ENCODE results near the gene RPS17.

RPS17 gene

GRCh38 chr15:82540055-82540983, at the start of gene RPS17:
Gene RPS17 (minus strand): TSS chr15:82540457. CDS start chr15:82540428, 29 bp downstream.
- DNase-seq: peak; percentile 99

DNA sequence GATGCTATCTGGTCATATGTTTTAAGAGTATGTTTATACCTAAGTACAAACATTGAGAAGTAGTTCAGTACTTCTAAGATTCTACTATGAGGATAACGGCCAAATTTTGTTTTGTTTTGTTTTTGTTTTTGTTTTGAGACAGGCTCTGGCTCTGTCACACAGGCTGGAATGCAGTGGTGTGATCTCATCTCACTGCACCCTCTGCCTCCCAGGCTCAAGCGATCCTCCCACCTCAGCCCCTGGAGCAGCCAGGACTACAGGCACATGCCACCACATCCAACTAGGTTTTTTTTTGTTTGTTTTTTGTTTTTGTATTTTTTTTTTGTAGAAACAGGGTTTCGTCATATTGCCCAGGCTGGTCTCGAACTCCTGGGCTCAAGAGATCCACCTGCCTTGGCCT, 47.5 kb upstream of the RPS17 start:
- no peak for DNase-seq

DNA sequence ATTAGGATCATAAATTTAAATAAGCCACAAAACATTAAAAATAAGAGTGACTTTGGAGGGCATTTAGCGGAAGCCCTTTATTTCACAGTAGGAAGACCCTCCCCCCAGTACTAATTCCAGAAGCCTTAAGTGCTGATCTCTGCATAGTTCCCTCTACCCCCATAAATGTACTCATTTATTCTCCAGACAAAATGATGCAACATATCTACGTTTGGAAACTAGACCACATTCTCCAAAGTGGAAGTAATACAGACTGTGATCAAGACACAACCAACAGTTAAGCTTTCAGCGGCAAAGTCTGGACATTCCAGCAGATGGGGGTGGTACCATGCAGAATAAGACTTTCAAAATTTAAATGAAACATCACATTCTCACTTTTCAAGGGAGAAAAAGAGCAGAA, 44.8 kb upstream of the RPS17 start:
- DNase-seq: no peak

DNA sequence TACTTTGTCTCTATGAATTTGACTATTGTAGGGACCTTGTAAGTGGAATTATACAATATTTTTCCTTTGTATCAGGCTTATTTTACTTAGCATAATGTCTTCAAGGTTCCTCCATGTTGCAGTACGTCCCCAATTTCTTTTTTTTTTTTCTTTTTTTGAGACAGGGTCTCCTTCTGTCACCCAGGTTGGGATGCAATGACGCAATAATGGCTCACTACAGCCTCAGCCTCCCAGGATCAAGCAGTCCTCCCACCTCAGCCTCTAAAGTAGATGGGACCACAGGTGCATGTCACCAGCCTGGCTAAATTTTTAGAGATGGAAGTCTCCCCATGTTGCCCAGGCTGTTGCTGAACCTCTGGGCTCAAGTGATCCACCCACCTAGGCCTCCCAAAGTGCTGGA, 40.5 kb upstream of the RPS17 start:
- DNase-seq: no peak

- no peak for DNase-seq
These were observed 35.1 kb upstream of the RPS17 start for GRCh38 chr15:82575335-82575734.

DNA sequence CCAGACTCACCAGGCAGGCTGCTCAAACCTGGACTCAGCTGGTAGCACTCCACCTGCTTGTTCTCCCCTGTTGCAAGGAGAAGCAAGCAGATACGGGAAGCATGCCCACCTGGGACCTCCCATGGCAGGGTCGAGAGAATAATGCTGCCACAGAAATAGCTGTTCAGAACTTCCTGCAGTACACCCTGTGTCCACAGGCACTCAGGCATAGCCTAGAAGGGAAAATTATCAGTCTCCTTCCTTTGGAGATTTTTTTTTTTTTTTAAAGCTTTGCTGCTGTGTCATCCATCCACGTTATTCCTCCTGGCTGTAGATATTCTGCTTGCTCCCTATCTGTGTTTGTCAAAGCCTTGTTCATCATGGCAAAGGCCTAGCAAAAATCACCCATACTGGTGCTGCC, 32.7 kb upstream of the RPS17 start:
- DNase-seq: no peak

- DNase-seq: no peak
These were observed 32.1 kb upstream of the RPS17 start for GRCh38 chr15:82572311-82572710.

- DNase-seq: no peak
These were observed 31.5 kb upstream of the RPS17 start for GRCh38 chr15:82571722-82572222.

DNA sequence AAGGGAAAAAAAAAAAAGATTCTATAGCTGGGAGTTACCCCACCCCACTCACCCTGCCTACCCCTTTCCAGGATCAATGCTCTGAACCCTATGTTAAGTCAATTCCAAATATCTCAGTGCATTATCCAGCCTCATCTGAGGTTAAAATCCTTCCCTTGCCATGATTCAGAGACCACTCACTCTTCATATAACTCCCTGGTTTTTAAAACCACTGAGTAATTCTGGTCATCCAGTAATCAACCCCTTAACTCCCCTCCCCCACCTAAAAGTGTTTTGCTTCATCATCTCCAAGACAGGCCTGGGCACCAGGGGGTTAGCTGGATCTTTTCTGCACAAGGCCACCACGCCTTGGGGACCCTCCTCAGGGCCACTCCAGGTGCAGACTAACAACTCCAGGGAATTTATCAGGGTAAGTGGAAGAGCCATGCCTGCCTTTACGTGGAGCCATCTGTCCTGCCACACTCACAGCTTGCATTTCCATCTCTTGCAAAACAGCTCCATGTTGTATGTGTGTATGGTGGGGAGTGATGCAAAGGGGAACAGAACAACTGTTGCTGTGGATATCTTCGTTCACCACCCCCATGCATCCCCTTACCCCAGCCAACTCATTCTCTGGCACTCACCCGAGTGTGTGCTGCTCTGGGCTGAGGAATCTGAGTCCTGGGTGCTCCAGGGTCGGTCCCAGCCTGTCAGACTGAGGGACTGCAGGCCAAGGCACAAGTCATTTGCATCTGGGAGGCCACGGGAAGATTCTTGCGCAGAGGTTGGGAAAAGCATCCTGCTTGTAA, 30.7 kb upstream of the RPS17 start:
- DNase-seq: no peak

- DNase-seq: no peak
These were observed 29.6 kb upstream of the RPS17 start for GRCh38 chr15:82569834-82570233.

DNA sequence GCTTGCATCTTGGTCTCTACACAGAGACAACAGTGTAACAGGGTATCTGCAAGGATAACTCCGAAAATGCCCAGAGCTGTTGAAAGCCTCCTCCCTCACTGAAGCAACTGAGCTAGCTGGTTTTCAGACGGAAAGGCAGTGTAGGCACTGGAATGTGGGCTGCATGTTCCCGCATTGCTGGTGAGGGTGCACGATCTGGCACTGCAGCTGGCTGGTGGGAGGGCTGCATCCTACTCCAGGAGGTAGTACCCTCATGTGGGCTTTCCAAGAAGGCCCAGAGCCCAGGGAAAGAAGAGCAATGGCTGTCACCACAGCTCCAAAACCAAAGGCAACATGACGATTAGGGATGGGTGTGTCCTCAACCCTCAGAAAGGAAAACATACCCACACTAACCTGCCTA, 28.7 kb upstream of the RPS17 start:
- no peak for DNase-seq

- DNase-seq: no peak
These were observed 27.4 kb upstream of the RPS17 start for GRCh38 chr15:82567661-82568060.

DNA sequence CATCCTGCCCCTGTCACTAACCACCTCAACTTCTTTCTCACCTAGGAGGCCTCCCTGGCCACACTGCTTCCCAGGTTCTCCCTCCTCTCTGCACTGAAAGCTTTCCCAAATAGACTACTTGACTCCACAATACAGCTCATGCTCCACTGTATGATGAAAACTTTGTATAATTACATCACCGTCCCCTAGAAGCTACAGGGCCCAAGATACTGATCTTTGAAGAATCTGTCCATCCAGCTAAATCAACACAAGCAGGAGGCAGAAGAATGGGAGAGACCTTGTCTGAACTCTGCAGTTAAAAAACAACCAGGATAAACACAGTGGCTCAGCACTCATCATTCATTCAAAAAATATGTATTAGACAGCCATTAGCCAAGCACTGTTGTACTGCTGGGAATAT, 26.4 kb upstream of the RPS17 start:
- DNase-seq: no peak

DNA sequence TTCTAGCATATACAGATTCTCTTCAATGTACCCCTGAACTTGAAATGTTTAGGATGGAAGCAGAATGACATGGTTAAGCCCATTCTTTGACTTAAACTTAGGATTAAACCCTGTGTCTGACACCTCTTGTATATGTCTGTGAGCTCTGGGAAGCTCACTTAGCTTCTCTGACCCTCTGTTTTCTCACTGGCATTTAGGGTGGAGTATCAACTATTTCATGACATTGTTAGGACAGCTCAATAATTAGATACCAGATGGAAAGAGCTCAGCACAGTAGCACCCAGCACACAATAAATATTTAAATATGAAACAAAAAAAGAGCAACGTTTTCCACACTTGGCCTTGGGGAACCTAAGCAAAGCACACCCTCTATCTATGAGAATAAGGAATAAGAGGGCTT, 18.2 kb upstream of the RPS17 start:
- DNase-seq: no peak

- no peak for DNase-seq
These were observed 16.2 kb upstream of the RPS17 start for GRCh38 chr15:82556315-82557035.

GRCh38 chr15:82554849-82555248, 14.6 kb upstream of the RPS17 start:
- DNase-seq: no peak

DNA sequence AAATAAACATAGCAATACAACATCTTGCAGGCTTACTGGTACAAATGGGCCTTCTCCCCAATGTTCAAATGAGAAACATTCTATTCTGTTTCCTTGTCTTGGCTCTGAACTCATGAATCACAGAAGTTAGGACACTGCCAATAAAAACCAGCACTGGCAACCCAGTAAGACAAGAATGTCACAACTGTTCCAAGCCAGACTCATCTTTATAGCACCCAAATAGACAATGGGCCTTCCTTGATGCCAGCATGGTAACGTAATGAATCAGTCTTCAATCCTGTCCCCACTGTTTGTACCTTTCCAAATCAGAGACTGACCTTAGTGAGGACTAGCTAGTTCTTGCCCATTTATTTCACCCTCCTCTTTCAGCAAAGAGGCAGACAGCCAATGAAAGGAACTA, 14.1 kb upstream of the RPS17 start:
- DNase-seq: no peak

DNA sequence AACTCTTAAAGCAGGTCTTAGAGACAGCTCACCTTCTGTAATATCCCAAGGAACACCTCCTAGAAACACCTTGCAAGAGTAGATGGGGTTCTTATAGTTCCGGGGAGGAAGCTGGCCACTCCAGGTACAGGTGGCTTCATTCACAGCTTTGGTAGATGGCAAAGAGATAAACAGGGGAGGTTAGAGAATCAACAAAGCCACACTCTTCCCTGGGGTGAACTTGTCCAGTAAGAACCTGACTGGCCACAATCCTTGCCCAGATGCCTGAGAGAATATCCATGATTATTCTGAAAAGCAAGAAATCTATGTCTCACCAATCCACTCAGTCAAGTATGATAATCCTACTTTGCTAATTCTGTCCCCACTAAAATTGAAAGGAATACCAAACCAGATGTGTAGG, 13.6 kb upstream of the RPS17 start:
- DNase-seq: no peak

GRCh38 chr15:82552861-82553260, 12.6 kb upstream of the RPS17 start:
- no peak for DNase-seq

GRCh38 chr15:82551646-82552247, 11.5 kb upstream of the RPS17 start:
- DNase-seq: no peak

- DNase-seq: no peak
These were observed 9.0 kb upstream of the RPS17 start for GRCh38 chr15:82549199-82549665.

DNA sequence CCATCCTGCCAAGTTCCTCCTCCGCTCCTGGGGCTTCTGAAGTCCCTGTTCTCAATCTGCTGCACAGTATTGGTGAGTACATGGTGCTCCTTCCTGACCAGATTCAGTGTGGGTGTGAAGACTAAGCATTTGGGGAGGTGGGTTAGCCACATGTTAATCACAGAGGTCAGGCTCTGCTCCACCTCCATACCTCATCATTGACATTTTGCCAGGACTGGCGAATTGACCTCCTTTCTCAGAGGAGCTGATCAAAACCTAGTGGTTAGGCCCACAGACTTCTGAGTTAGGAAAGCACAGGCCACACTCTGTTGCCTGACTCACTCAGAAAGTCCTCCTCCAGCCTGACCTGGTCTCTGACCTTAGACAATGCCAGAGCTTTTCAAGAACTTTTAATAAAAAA, 8.4 kb upstream of the RPS17 start:
- DNase-seq: no peak

- DNase-seq: no peak
These were observed 5.2 kb upstream of the RPS17 start for GRCh38 chr15:82545478-82545877.
